ELF-1 (cell line): Measurements from ENCODE around the gene WDR88.
A peak's percentile ranks its signal among the peaks of the same experiment; 100 is the strongest.
"Not testable (repeated sequence)": the region's sequence is repeated elsewhere in the genome, so short reads cannot be mapped to it uniquely, and the experiment has no call there.

ENCODE experiments used
- DNase-seq: peaks from one replicate; pipeline ENCODE4 v3.0.0-alpha.2; 2016; ENCODE audit warnings: low read depth, low spot score

Gene WDR88

DNA sequence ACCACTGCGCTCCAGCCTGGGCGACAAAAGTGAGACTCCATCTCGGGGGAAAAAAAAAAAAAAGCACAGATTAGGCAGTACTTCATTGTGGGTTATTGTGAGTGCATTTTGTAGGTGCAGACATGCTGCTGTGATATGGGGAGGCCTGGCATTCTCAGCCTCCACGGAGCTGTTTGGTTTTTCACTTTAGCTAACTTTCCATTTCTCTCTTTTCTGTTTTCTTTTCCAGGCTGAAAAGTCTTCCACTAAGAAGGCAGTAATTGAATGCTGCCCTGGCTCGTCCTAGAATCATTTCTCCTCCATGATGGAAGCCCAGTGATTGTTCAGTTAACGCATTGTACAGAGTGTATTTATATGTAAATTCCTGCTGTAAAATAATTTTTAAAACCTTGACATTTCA lies 2.0 kb upstream of the WDR88 start:
- DNase-seq, result no peak

DNA sequence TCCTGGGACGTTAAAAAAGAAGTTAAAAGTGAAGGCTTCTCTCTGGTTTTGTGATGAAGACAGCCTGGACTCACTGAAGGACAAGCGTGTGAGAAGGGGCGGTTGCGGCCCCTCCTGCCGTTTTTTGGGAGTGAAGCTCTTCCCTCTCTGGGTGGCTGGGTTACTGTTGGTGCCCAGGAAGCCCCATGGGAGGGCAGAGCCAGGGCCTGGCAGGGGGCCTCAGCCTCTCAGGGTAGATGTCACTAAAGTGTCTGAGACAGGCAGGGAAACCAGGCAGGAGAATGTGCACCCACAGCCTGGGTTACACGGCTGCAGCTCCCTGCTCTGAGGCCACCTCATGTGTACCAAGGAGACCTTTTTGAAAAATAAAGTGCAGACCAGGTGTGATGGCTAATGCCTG lies 1.5 kb upstream of the WDR88 start:
- no peak for DNase-seq

DNA sequence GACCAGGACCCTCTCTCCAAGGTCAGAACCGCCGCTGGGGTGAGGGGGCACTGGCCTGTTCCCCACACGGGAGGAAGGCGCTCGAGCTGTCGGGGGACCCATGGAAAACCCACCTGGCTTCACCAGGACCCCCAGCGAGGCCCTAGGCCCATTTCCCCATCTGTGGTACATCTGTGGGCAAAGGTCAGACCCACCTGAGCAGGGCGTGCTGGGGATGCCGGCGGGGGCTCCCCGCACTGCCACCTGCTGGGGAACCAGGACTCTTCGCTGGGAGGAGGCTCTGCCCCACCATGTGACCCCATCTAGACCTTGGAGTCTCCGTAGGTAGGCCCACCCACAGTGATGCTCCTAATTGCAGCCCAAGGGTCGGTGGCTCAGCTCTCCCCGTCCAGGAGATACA lies 511 bp downstream of the WDR88 start:
- DNase-seq, result peak; percentile 51

DNA sequence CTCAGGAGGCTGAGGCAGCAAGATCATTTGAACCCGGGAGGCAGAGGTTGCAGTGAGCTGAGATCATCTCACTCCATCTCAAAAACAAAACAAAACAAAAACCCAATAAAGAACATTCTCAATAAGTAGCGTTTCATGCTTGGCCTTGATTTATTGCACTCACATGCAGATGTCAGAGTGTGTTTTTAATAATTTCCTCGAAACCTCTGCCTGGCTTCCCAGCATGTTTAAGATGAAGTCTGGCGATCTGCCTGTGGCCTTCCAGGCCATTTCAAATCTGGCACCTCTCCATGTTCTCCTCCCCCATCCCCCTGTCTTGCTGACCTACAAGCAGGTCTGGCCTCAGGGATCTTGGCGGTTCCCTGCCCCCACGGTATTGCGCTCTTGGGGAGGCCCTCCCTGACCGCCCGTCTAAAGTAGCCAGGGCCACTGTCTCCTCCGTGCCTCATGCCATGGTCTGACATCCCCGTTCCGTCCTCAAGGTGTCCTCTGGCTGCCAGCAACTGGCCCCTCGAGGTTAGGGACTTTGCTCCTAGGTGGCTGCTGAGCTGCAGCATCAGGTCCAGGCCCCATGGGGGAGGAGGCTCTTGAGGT lies 1.6 kb downstream of the WDR88 start:
- DNase-seq, result peak; percentile 58

DNA sequence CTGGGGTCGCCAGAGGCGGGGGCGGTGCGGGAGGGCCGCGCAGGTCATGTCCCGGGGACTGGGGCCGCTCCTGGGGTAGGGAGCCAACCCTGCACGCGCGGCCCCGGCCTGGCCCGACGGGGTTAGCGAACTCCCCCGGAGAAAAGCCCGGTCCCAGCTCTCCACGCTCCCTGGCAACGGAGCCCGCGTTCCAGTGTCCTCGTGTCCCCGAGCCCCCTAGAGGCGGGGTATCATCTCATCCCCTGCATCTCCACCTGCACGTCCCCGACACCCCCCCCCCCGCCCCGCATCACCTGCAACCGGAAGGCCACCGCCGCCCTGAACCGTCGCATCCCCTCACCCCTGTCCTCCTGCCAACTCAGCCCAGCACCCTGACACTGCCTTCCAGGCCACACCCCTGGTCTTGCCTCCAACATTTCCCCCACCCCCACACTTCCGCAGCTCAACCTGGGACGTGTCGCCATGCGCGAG lies 2.7 kb downstream of the WDR88 start:
- DNase-seq, result no peak

DNA sequence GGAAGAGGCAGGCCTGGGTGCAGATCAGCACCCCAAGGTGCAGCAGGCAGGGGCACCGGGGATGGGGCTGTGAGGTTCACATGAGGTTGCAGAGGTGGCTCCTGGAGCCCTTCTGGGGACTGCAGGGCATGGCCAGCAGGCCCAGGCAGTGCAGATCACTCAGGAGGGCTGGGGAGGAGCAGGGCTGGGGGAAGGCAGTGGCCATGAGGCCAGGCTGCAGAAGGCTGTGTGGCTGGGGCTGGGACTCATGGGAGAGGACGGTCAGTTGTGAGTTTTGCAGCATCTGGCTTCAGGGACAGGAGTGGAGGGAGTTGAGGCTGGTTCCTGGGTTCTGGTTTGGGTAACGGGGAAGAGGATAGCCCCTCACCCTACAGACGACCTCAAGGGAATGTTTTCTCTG lies 7.3 kb downstream of the WDR88 start:
- DNase-seq, result no peak

DNA sequence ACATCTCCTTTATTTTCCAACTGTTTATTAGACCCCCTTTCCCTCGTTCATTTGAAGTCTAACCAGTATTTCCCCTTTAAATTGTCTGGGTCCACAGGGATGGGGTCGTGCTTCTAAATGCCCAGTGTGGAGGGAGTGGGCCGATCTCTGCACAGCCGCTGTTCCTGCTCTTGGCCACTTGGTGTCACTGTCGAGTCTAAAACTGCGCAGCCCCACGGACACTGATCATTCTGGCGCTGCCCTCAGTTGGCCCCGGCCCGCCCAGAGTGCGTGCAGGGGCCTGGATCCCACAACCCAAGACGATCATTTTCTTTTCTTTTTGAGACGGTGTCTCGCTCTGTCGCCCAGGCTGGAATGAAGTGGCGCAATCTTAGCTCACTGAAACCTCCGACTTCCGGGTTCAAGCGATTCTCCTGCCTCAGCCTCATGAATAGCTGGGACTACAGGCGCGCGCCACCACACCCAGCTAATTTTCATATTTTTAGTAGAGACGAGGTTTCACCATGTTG lies 12.0 kb downstream of the WDR88 start:
- DNase-seq, result peak; percentile 87

DNA sequence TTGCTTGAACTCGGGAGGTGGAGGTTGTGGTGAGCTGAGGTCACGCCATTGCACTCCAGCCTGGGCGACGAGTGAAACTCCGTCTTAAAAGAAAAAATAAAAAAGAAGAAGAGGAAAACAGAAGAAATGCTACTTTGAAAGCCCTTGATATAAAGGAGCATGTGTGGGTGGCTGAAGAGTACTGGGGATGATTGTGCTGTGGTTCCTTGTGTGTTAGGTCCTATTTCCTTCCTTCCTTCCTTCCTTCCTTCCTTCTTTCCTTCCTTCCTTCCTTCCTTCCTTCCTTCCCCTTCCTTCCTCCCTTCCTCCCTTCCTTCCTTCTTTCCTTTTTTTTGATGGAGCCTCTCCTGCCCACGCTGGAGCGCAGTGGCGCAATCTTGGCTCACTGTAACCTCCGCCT lies 14.3 kb downstream of the WDR88 start:
- DNase-seq, result no peak

DNA sequence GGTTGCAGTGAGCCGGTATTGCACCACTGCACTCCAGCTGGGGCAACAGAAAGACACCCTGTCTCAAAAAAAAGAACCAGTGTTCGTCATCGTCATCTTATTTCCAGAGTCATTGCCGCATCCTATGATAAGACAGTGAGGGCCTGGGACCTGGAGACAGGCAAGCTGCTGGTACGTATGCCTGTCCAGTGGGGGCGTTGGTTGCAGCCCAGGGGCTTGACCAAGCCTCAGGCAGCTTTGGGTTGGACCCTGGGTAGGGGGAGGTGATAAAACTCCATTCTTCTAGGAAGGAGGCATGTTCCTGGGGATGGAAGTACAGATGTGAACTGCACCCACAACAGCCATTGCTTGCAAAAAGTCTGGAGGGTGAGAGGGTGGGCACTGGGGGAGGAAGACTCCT lies 15.6 kb downstream of the WDR88 start:
- DNase-seq, result no peak

DNA sequence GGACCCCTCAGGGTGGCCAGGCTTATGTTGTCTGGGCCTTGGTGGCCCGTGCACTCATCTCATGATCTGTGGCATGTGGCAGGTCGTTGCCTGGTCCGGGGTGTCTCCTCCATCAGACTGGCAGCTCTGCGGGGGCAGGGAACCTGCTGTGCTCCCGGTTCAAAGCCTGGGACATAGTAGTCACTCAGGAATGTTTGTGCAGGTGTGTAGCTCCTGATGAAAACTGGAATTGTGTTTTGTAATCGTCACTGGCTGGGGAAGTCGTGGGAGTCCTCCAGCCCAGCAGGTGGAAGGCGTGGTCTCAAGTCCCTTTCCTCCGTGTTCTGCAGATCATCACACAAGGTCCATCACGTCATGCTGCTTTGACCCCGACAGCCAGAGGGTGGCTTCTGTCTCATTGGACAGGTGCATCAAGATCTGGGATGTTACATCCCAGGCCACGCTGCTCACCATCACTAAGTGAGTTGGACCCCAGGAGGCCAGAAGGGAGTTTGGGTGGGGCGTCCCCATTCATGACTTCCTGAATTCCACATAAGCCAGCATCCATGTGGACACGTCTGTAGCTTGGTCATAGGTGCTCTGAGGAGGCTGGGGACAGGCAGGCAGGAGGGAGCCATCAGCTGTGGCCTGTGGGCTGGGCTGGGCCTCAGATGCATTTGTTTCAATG lies 19.1 kb downstream of the WDR88 start:
- no peak for DNase-seq

DNA sequence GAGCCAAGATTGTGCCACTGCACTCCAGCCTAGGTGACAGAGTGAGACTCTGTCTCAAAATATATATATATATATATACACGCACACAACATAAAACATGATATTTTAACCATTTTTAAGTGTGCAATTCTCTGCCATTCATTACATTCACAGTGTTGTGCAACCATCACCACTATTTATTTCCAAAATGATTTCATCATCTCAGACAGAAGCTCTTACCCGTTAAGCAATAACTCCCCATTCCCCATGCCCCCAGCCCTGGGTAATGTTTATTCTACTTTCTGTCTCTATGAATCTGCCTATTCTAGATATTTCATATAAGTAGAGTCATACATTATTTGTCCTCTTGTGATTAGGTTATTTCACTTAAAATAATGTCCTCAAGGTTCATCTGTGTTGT lies 20.3 kb downstream of the WDR88 start:
- DNase-seq, result no peak

DNA sequence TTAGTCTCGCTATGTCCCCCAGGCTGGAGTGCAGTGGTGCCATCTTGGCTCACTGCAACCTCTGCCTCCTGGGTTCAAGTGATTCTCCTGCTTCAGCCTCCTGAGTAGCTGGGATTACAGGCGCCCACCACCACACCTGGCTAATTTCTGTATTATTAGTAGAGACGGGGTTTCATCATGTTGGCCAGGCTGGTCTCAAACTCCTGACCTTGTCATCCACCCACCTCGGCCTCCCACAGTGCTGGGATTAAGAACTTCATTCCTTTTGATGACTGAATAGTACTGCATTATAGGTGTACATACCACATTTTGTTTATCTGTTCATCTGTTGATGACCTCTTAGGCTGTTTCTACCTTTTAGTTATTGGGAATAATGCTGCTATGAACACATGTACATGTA lies 20.7 kb downstream of the WDR88 start:
- DNase-seq, result not testable (repeated sequence)

DNA sequence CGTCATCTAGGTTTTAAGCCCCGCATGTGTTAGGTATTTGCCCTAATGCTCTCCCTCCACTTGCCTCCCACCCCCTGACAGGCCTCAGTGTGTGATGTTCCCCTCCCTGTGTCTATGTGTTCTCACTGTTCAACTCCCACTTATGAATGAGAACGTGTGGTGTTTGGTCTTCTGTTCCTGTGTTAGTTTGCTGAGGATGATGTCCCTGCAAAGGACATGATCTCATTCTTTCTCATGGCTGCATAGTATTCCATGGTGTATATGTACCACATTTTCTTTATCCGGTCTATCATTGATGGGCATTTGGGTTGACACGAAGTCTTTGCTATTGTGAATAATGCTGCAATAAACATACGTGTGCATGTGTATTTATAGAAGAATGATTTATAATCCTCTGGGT lies 22.4 kb downstream of the WDR88 start:
- DNase-seq, result not testable (repeated sequence)

DNA sequence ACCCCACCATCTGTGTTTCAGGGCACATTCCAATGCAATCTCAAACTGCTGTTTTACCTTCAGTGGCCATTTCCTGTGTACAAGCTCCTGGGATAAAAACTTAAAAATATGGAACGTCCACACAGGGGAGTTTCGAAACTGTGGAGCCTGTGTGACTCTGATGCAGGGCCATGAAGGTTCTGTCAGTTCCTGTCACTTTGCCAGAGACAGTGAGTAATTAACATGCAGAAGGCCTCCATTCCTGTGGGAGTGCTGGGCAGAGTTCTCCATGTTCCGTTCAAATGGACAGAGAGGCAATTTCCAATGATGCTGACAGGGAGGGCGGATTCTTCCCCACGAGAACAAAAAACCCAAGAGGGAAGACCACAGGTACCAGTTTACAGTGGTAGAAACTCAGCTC lies 24.4 kb downstream of the WDR88 start:
- no peak for DNase-seq

DNA sequence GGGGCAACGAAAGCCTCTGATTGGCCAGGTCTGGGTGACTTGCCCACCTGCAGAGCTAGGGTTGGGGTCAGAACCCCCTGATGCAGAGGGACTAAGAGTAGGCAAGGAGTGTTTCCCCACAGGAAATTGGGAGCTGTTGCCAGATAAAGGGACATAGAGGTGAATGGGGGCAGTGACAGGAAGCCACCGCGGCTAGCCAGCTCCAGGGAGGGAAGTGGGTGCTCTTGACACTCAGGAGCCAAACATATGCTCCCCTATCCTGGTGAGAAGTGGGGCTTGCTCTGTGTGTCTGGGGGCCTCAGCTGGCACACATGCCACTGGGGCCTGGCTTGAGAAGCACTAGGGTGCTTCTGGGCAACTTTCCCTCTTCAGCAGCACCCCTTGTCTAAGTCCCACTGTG lies 26.0 kb downstream of the WDR88 start:
- DNase-seq, result no peak

DNA sequence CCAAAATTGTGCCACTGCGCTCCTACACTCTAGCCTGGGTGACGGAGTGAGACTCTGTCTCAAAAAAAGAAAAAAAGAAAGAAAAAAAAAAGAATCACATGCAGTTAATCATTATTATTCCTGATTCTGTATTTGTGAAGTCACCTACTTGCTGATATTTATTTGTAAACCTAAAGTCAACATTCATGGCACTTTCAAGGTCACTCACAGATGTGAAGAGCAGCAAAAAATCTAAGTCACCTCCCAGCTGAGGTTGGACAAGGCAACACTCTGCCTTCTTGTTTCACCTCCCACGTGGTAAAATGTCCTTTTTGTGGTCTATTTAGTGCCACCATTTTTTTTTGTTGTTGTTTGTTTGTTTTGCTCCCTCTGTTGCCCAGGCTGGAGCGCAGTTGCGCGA lies 26.5 kb downstream of the WDR88 start:
- no peak for DNase-seq

DNA sequence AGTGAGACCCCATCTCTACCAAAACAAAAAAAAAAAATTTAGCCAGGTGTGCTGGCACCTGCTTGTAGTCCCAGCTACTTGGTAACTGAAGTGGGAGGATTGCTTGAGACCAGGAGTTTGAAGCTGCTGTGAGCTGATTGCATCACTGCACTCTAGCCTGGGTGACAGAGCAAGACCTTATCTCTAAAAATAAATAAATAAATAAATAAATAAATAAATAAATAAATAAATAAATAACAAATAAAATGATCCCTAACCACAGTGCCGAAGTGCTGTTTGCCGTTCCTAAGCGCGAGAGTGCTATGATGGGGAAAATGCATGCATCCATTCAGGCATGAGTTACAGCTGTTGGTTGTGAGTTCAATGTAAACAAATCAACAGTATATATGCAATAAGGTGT lies 27.2 kb downstream of the WDR88 start:
- no peak for DNase-seq

DNA sequence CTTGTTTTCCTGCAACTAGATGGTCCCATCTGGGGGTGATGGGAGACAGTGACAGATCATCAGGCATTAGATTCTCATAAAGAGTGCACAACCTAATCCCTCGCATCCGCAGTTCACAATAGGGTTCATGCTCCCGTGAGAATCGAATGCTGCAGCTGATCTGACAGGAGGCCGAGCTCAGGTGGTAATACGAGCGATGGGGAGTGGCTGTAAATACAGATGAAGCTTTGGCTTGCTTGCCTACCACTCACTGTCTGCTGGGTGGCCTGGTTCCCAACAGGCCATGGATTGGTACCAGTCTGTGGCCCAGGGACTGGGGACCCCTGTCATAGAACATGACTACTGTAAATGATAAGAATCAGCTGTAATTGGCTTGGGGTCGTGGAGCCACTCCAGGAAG lies 28.0 kb downstream of the WDR88 start:
- DNase-seq, result no peak

DNA sequence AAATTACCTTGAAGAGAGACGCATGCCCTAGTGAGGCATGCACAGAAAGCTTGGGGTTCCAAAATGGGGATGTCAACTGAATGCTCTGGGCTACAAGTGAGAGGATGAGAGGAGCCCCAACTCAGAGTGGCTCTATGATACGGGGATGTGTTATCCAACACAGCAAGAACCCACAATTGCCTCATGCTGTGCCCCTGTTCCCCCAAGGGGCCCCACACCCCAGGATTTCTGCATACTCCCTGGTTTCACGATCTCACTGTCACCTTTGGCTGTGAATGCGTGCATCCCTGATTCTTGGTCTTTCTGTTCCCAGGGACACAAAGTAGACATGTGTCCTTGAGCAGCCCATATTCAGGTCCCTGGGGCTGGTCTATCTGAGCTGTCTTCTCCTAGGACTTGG lies 29.3 kb downstream of the WDR88 start:
- no peak for DNase-seq

DNA sequence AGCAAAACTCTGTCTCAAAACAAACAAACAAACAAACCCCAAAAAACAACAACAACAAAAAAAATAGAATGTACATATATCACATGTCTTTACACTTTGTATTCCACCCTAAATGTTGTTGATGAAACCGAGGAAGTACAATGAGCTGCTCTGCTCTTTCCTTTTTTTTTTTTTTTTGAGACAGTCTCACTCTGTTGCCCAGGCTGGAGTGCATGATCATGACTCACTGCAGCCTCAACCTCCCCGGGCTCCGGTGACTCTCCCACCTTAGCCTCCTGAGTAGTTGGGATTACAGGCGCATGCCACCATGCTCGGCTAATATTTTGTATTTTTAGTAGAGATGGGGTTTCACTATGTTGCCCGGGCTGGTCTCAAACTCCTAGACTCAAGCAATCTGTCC lies 31.6 kb downstream of the WDR88 start:
- no peak for DNase-seq

DNA sequence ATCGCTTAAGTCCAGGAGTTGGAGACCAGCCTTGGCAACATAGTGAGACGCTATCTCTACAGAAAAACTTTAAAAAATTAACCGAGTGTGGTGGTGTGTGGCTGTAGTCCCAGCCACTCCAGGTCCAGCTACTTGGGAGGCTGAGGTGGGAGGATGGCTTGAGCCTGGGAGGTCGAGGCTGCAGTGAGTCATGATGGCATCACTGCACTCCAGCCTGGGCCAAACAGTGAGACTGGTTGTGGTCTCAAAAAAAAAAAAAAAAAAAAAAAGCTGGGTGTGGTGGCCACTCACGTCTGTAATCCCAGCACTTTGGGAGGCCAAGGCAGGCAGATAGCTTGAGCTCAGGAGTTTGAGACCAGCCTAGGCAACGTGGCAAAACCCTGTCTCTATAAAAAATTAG lies 34.1 kb downstream of the WDR88 start:
- not testable (repeated sequence) for DNase-seq

DNA sequence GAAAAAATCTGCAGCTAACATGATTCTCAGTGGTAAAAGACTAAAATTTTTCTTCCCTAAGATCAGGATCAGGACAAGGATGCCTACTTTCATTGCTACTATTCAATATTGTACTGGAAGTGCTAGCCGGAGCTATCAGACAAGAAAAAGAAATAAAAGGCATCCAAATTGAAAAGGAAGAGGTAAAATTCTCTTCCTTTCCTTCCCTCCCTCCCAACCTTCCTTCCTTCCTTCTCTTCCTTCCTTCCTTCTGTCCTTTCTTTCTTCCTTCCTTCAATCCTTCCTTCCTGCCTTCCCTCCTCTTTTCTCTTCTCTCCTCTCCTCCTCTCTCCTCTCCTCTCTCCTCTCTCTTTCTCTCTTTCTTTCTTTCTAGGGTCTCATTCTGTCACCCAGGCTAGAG lies 35.5 kb downstream of the WDR88 start:
- no peak for DNase-seq

DNA sequence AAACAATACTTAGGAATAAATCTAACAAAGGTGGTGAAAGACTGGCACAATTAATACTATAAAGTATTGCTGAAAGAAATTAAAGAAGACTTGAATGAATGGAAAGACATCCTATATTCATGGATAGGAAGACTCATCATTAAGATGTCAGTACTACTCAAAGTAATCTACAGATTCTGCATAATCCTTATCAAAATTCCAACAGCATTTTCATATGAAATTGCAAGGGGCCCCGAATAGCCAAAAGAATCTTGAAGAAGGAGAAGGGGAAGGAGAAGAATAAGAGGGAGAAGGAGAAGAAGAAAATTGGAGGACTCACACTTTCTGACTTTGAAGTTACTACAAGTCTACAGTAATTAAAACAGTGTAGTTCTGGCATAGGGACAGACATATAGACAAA lies 36.6 kb downstream of the WDR88 start:
- DNase-seq, result no peak
